H9 (cell line): Measurements from ENCODE around the gene PLEKHA8. TPM values are rescaled to one million over a fixed set of nuclear protein-coding genes. Genes with fewer than 3 reads are reported as not detected.

ENCODE experiments used
- DNase-seq: peaks from one replicate; pipeline ENCODE4 v3.0.0-alpha.2; 2017
- H2AFZ ChIP-seq: one replicate; pipeline ENCODE4 v1.6.1; 2013; ENCODE audit warnings: mild to moderate bottlenecking, low read length, control low read depth, moderate library complexity
- H2AK5ac ChIP-seq: 2 replicates; pipeline ENCODE4 v1.6.1; 2013; ENCODE audit warnings: low read length, control low read depth, mixed read lengths; ENCODE audit not compliant: insufficient read length
- H2BK120ac ChIP-seq: one replicate; pipeline ENCODE4 v1.6.1; 2013; ENCODE audit warnings: low read depth, mild to moderate bottlenecking, low read length, control low read depth, inconsistent platforms; ENCODE audit not compliant: poor library complexity, severe bottlenecking
- H2BK12ac ChIP-seq: 2 replicates; pipeline ENCODE4 v1.6.1; 2013; ENCODE audit warnings: low read length, control low read depth, mixed read lengths, low read depth; ENCODE audit not compliant: insufficient read length
- H2BK15ac ChIP-seq: 2 replicates; pipeline ENCODE4 v1.6.1; 2013; ENCODE audit warnings: low read depth, low read length, control low read depth
- H2BK20ac ChIP-seq: one replicate; pipeline ENCODE4 v1.6.1; 2013; ENCODE audit warnings: low read depth, mild to moderate bottlenecking, low read length, control low read depth, inconsistent platforms; ENCODE audit not compliant: poor library complexity, severe bottlenecking
- H2BK5ac ChIP-seq: 2 replicates; pipeline ENCODE4 v1.6.1; 2013; ENCODE audit warnings: low read length, control low read depth, mixed read lengths; ENCODE audit not compliant: insufficient read length
- H3K14ac ChIP-seq: 2 replicates; pipeline ENCODE4 v1.6.1; 2013; ENCODE audit warnings: low read length, control low read depth; ENCODE audit not compliant: insufficient read depth
- H3K18ac ChIP-seq: 2 replicates; pipeline ENCODE4 v1.6.1; 2013; ENCODE audit warnings: low read depth, mild to moderate bottlenecking, mixed read lengths, low read length, control low read depth; ENCODE audit not compliant: insufficient read length
- H3K23ac ChIP-seq: 2 replicates; pipeline ENCODE4 v1.6.1; 2013; ENCODE audit warnings: low read length, control low read depth, mixed read lengths, low read depth; ENCODE audit not compliant: insufficient read length
- H3K23me2 ChIP-seq: 2 replicates; pipeline ENCODE4 v1.6.1; 2013; ENCODE audit warnings: low read depth, mild to moderate bottlenecking, mixed read lengths, low read length, control low read depth; ENCODE audit not compliant: insufficient read length, poor library complexity, severe bottlenecking
- H3K27ac ChIP-seq: 2 replicates; pipeline ENCODE4 v1.5.1; 2013; ENCODE audit warnings: low read length, control low read depth, mixed read lengths, low read depth; ENCODE audit not compliant: insufficient read length
- H3K27me3 ChIP-seq: 2 replicates; pipeline ENCODE4 v1.6.1; 2013; ENCODE audit warnings: low read length, control low read depth, inconsistent platforms; ENCODE audit not compliant: insufficient read depth
- H3K4ac ChIP-seq: 2 replicates; pipeline ENCODE4 v1.6.1; 2013; ENCODE audit warnings: low read depth, mild to moderate bottlenecking, control low read depth, inconsistent platforms, low read length, moderate library complexity
- H3K4me1 ChIP-seq: 2 replicates; pipeline ENCODE4 v1.6.1; 2013; ENCODE audit warnings: low read length, control low read depth, inconsistent platforms; ENCODE audit not compliant: insufficient read depth
- H3K4me2 ChIP-seq: 2 replicates; pipeline ENCODE4 v1.6.1; 2013; ENCODE audit warnings: low read length, control low read depth, mixed read lengths; ENCODE audit not compliant: insufficient read length, insufficient read depth
- H3K56ac ChIP-seq: 2 replicates; pipeline ENCODE4 v1.6.1; 2013; ENCODE audit warnings: low read depth, mild to moderate bottlenecking, mixed read lengths, low read length, control low read depth; ENCODE audit not compliant: insufficient read length
- H3K79me1 ChIP-seq: 2 replicates; pipeline ENCODE4 v1.6.1; 2013; ENCODE audit warnings: low read depth, mild to moderate bottlenecking, moderate library complexity, low read length, control low read depth, inconsistent platforms; ENCODE audit not compliant: insufficient read depth, poor library complexity, severe bottlenecking
- H3K79me2 ChIP-seq: 2 replicates; pipeline ENCODE4 v1.6.1; 2013; ENCODE audit warnings: low read length, control low read depth, inconsistent platforms; ENCODE audit not compliant: insufficient read depth
- H3K9ac ChIP-seq: 2 replicates; pipeline ENCODE4 v1.6.1; 2013; ENCODE audit warnings: low read length, control low read depth, mixed read lengths; ENCODE audit not compliant: insufficient read length; ENCODE audit errors: extremely low read depth
- H3K9me3 ChIP-seq: one replicate; pipeline ENCODE4 v1.6.1; 2013; ENCODE audit warnings: low read depth, low read length, inconsistent platforms; ENCODE audit not compliant: control insufficient read depth
- H3T11ph ChIP-seq: one replicate; pipeline ENCODE4 v1.6.1; 2013; ENCODE audit warnings: mild to moderate bottlenecking, low read length, control low read depth, inconsistent platforms
- H4K20me1 ChIP-seq: one replicate; pipeline ENCODE4 v1.6.1; 2013; ENCODE audit not compliant: control insufficient read depth, insufficient read length, insufficient read depth
- H4K5ac ChIP-seq: 2 replicates; pipeline ENCODE4 v1.6.1; 2013; ENCODE audit warnings: low read depth, mild to moderate bottlenecking, mixed read lengths, low read length, control low read depth; ENCODE audit not compliant: insufficient read length
- H4K8ac ChIP-seq: replicated peaks from 2 replicates; pipeline ENCODE4 v1.6.1; 2013; ENCODE audit warnings: low read length, control low read depth, mixed read lengths, low read depth; ENCODE audit not compliant: insufficient read length
- H4K91ac ChIP-seq: 2 replicates; pipeline ENCODE4 v1.6.1; 2013; ENCODE audit warnings: low read depth, mild to moderate bottlenecking, moderate library complexity, mixed read lengths, low read length, control low read depth; ENCODE audit not compliant: insufficient read length
- H3K27ac Mint-ChIP-seq, 3 experiments: 2 replicates in 2 of 3; 3 replicates in 1 of 3; pipeline ENCODE4 v1.8.0; 2020 to 2021; ENCODE audit warnings: mixed read lengths in 3 of 3, mild to moderate bottlenecking in 1 of 3, moderate library complexity in 1 of 3
- H3K27me3 Mint-ChIP-seq: 2 replicates; pipeline ENCODE4 v1.8.0; 2021; ENCODE audit warnings: low read depth, mild to moderate bottlenecking, moderate library complexity, mixed read lengths
- H3K36me3 Mint-ChIP-seq, 3 experiments: 2 replicates in 2 of 3; 3 replicates in 1 of 3; pipeline ENCODE4 v1.8.0; 2020 to 2021; ENCODE audit warnings: low read depth in 3 of 3, mixed read lengths in 3 of 3; ENCODE audit not compliant: insufficient read depth in 1 of 3
- H3K4me1 Mint-ChIP-seq, 2 experiments: 2 replicates each; pipeline ENCODE4 v1.8.0; 2020; ENCODE audit warnings: mixed read lengths in 2 of 2
- H3K4me3 Mint-ChIP-seq, 2 experiments: 2 replicates in 1 of 2; 3 replicates in 1 of 2; pipeline ENCODE4 v1.8.0; 2020 to 2021; ENCODE audit warnings: mild to moderate bottlenecking in 2 of 2, mixed read lengths in 2 of 2, moderate library complexity in 1 of 2
- H3K9me3 Mint-ChIP-seq, 2 experiments: 2 replicates in 1 of 2; 3 replicates in 1 of 2; pipeline ENCODE4 v1.8.0; 2020; ENCODE audit warnings: mild to moderate bottlenecking in 2 of 2, mixed read lengths in 2 of 2, moderate library complexity in 1 of 2
- CTCF ChIP-seq: fragments of 200-600 bp; sonication (generic); conservative IDR thresholded peaks from 3 replicates; pipeline ENCODE4 v1.8.0; 2021; ENCODE audit warnings: antibody characterized with exemption, mild to moderate bottlenecking
- total RNA-seq: library from RNA; stranded (reverse); gene quantifications from 2 replicates; pipeline ENCODE4 v1.2.1, GENCODE V29; 2021

Gene PLEKHA8
- total RNA-seq, 1 experiment from 2014 or later = 37.0 TPM

GRCh38 chr7:29996321-29996720 lies 31.9 kb upstream of the PLEKHA8 start:
- Histone ChIP-seq H3K79me2 (no peaks in the 10 kb centered on the region), H3K23me2 (no peaks in the 10 kb centered on the region), H3K9me3 (peaks cover 5% of the 10 kb centered on the region), H3K23ac (no peak overlapping the region), H3K18ac (no peak overlapping the region), H2BK120ac (no peak overlapping the region), H2BK20ac (no peak overlapping the region), H2AK5ac (no peak overlapping the region), H2BK5ac (no peak overlapping the region), H3K14ac (no peak overlapping the region), H3K56ac (no peak overlapping the region), H3K9ac (no peak overlapping the region), H3K79me1 (no peaks in the 10 kb centered on the region), H3T11ph (no peak overlapping the region), H3K4ac (no peak overlapping the region), H2BK15ac (no peak overlapping the region), H3K4me2 (no peak overlapping the region), H3K4me1 (no peaks in the 10 kb centered on the region; the same call in 1 of the 2 replicates), H3K27me3 (no peaks in the 10 kb centered on the region), H3K27ac (no peak overlapping the region), H4K91ac (no peak overlapping the region), H4K8ac (no peak overlapping the region), H4K5ac (no peak overlapping the region), H2BK12ac (no peak overlapping the region), H4K20me1 (no peaks in the 10 kb centered on the region), H2AFZ (no peak overlapping the region)
- DNase-seq = no peak
- Mint-ChIP-seq H3K4me3 (no peak overlapping the region), H3K9me3 (peaks cover 34 to 45% of the 10 kb centered on the region in 2 experiments), H3K36me3 (peaks cover 8 to 14% (median 10%) of the 10 kb centered on the region in 3 experiments; a peak in 5 of 7 replicates), H3K27ac (no peak overlapping the region), H3K27me3 (peaks cover 6% of the 10 kb centered on the region; the same call in 1 of the 2 replicates), H3K4me1 (peaks cover 8 to 10% of the 10 kb centered on the region in 2 experiments)
- no peak for TF ChIP-seq CTCF
